Left ventricle myocardium inferior (tissue), 1 donor: Measurements from ENCODE around the gene DCAF6. TPM values are rescaled to one million over a fixed set of nuclear protein-coding genes. Genes with fewer than 3 reads are reported as not detected.

ENCODE experiments used
- DNase-seq: peaks from one replicate; pipeline ENCODE4 v3.0.0-alpha.2; 2020
- H3K27ac ChIP-seq: fragments of 200-600 bp; replicated peaks from 2 replicates; pipeline ENCODE4 v1.8.0; 2021
- H3K27me3 ChIP-seq: fragments of 200-600 bp; 2 replicates; pipeline ENCODE4 v1.8.0; 2021; ENCODE audit warnings: low read depth
- H3K36me3 ChIP-seq: fragments of 200-600 bp; 2 replicates; pipeline ENCODE4 v1.8.0; 2021
- H3K4me1 ChIP-seq: fragments of 200-600 bp; 2 replicates; pipeline ENCODE4 v1.8.0; 2021
- H3K4me3 ChIP-seq: fragments of 200-600 bp; 2 replicates; pipeline ENCODE4 v1.8.0; 2021; ENCODE audit warnings: mild to moderate bottlenecking, moderate library complexity
- H3K9me3 ChIP-seq: fragments of 200-600 bp; replicated peaks from 2 replicates; pipeline ENCODE4 v1.8.0; 2021
- CTCF ChIP-seq: fragments of 200-600 bp; IDR thresholded peaks from 2 replicates; pipeline ENCODE4 v1.8.0; 2021; ENCODE audit warnings: antibody characterized with exemption, mild to moderate bottlenecking, borderline replicate concordance
- intact Hi-C: fragments of 100-400 bp; cut with micrococcal nuclease; formaldehyde crosslinking; loops from one replicate; pipeline ENCODE4 v1.11.0; 2022
- total RNA-seq: library from RNA; stranded (reverse); fragmentation: NEBNext Ultra II Directional; extraction: Animal tissue kit (Norgen Biotek cat#: 25700); gene quantifications from one replicate; pipeline ENCODE4 v1.2.1, GENCODE V29; 2021
- donor health status: DM: no; HTN: yes; CAD: no; lungs with severe emphysema.

Gene DCAF6
- total RNA-seq, 1 donor from 2014 or later: 196 TPM

GRCh38 chr1:168112673-168113305, 176.3 kb downstream of the DCAF6 start:
- Histone ChIP-seq H3K9me3 (no peaks in the 10 kb centered on the region), H3K4me1 (no peaks in the 10 kb centered on the region), H3K27ac (no peak overlapping the region), H3K27me3 (no peaks in the 10 kb centered on the region), H3K4me3 (no peak overlapping the region), H3K36me3 (no peaks in the 10 kb centered on the region)
- DNase-seq: no peak
- intact Hi-C loops: no loop called here
- TF ChIP-seq CTCF: no peak

GRCh38 chr1:168114845-168115244, 178.4 kb downstream of the DCAF6 start:
- no peak for DNase-seq
- H3K36me3 ChIP-seq: no peaks in the 10 kb centered on the region
- no peaks in the 10 kb centered on the region for H3K27me3 ChIP-seq
- intact Hi-C loops: no loop called here
- TF ChIP-seq CTCF: no peak
- no peaks in the 10 kb centered on the region for H3K4me1 ChIP-seq
- H3K4me3 ChIP-seq: no peak overlapping the region
- no peaks in the 10 kb centered on the region for H3K9me3 ChIP-seq
- no peak overlapping the region for H3K27ac ChIP-seq

GRCh38 chr1:168116327-168116799, 179.9 kb downstream of the DCAF6 start:
- intact Hi-C loops: no loop called here
- Histone ChIP-seq H3K27me3 (no peaks in the 10 kb centered on the region), H3K27ac (no peak overlapping the region), H3K36me3 (no peaks in the 10 kb centered on the region), H3K4me1 (peaks cover 9% of the 10 kb centered on the region), H3K9me3 (no peaks in the 10 kb centered on the region), H3K4me3 (no peak overlapping the region)
- no peak for TF ChIP-seq CTCF
- no peak for DNase-seq

GRCh38 chr1:168119750-168120149, 183.3 kb downstream of the DCAF6 start:
- Histone ChIP-seq H3K4me1 (peaks cover 21% of the 10 kb centered on the region), H3K4me3 (no peak overlapping the region), H3K27me3 (no peaks in the 10 kb centered on the region), H3K9me3 (no peaks in the 10 kb centered on the region), H3K36me3 (no peaks in the 10 kb centered on the region), H3K27ac (no peak overlapping the region)
- TF ChIP-seq CTCF: no peak
- DNase-seq: no peak
- intact Hi-C loops: no loop called here

GRCh38 chr1:168121401-168122011, 185.0 kb downstream of the DCAF6 start:
- peak; percentile 83 for DNase-seq
- Histone ChIP-seq H3K4me3 (peak overlapping the region; percentile 8), H3K9me3 (no peaks in the 10 kb centered on the region), H3K36me3 (no peaks in the 10 kb centered on the region), H3K27me3 (no peaks in the 10 kb centered on the region), H3K4me1 (peaks cover 21% of the 10 kb centered on the region), H3K27ac (peak overlapping the region; percentile 76)
- TF ChIP-seq CTCF: no peak
- intact Hi-C loops: no loop called here
